GM12878 (cell line): ENCODE measurements around the gene MIA2. TPM values are rescaled to one million over a fixed set of nuclear protein-coding genes. Genes with fewer than 3 reads are reported as not detected.

Experiments used
- ATAC-seq: fragments of 200-7000 bp; cut with Tn5 transposase; 3 replicates; pipeline ENCODE4 v1.9.1; 2020; ENCODE audit warnings: mild to moderate bottlenecking, moderate library complexity
- BruUV-seq: library from RNA; stranded (reverse); fragments of 400-500 nt; replicated peaks from 2 replicates; lab custom pipeline; 2021; lab: Mats Ljungman, UMichigan
- CTCF ChIA-PET: fragments of 300-600 bp; sonication (Branson Sonifier 250); formaldehyde crosslinking; extraction: SDS; loops from one replicate; lab custom pipeline; 2021; ENCODE audit warnings: inconsistent platforms; lab: Yijun Ruan, JAX
- POLR2A ChIA-PET: fragments of 350-600 bp; formaldehyde crosslinking; extraction: SDS; loops from one replicate; lab custom pipeline; 2021; ENCODE audit warnings: inconsistent platforms; lab: Charles Lee
- RAD21 ChIA-PET: fragments of 300-600 bp; sonication (Branson Sonifier 250); formaldehyde crosslinking; loops from one replicate; lab custom pipeline; 2023; ENCODE audit warnings: antibody characterized with exemption; ENCODE audit not compliant: unreplicated experiment; lab: Charles Lee
- SMC1A ChIA-PET: fragments of 300-600 bp; sonication (Branson Sonifier 250); formaldehyde crosslinking; loops from one replicate; lab custom pipeline; 2023; ENCODE audit not compliant: unreplicated experiment, uncharacterized antibody; lab: Charles Lee
- DNase-seq: peaks from one replicate; pipeline ENCODE4 v3.0.0-alpha.2; 2011; ENCODE audit warnings: low read depth, low spot score
- FAIRE-seq: peaks from 3 replicates; lab custom pipeline; 2011; peaks lifted over from hg19 to GRCh38; lab: Jason Lieb, UNC
- H2AFZ ChIP-seq: 2 replicates; pipeline ENCODE4 v1.6.0; 2011; ENCODE audit warnings: low read depth, low read length, control low read depth; ENCODE audit not compliant: control insufficient read depth
- H3K27ac ChIP-seq: 2 replicates; pipeline ENCODE4 v1.5.1; 2011; ENCODE audit warnings: control low read depth; ENCODE audit not compliant: control insufficient read depth, insufficient read depth
- H3K27me3 ChIP-seq, 2 experiments: replicated peaks in 1 of 2; 2 replicates each; pipeline versions ENCODE4 v1.6.0 to v1.6.1; 2011; ENCODE audit warnings: low read length in 1 of 2; ENCODE audit not compliant: control insufficient read depth in 2 of 2, insufficient read depth in 2 of 2
- H3K36me3 ChIP-seq, 2 experiments: 2 replicates each; pipeline ENCODE4 v1.5.1; 2011; ENCODE audit warnings: low read length in 1 of 2; ENCODE audit not compliant: control insufficient read depth in 2 of 2, insufficient read depth in 2 of 2
- H3K4me1 ChIP-seq: 2 replicates; pipeline ENCODE4 v1.6.1; 2011; ENCODE audit warnings: mild to moderate bottlenecking, low read length, moderate library complexity, mixed read lengths; ENCODE audit not compliant: control insufficient read depth, insufficient read depth
- H3K4me2 ChIP-seq: 2 replicates; pipeline ENCODE4 v1.6.0; 2011; ENCODE audit warnings: control low read depth; ENCODE audit not compliant: control insufficient read depth, insufficient read depth
- H3K4me3 ChIP-seq: fragments of 200-600 bp; sonication (generic); 2 replicates; pipeline ENCODE4 v1.5.1; 2016
- H3K79me2 ChIP-seq: 2 replicates; pipeline ENCODE4 v1.6.0; 2011; ENCODE audit warnings: low read length; ENCODE audit not compliant: control insufficient read depth, insufficient read depth
- H3K9ac ChIP-seq: 2 replicates; pipeline ENCODE4 v1.8.0; 2011; ENCODE audit warnings: low read length, control low read depth, mixed read lengths; ENCODE audit not compliant: control insufficient read depth, insufficient read depth
- H3K9me3 ChIP-seq: replicated peaks from 3 replicates; pipeline ENCODE4 v1.5.1; 2011; ENCODE audit warnings: mild to moderate bottlenecking, low read length; ENCODE audit not compliant: control insufficient read depth, insufficient read depth
- H4K20me1 ChIP-seq: 2 replicates; pipeline ENCODE4 v1.6.0; 2011; ENCODE audit not compliant: control insufficient read depth, insufficient read depth
- BCL11A ChIP-seq: IDR thresholded peaks from 2 replicates; pipeline ENCODE4 v1.6.1; 2011; ENCODE audit warnings: low read depth, low read length
- ESRRA ChIP-seq: IDR thresholded peaks from 2 replicates; pipeline ENCODE4 v1.6.1; 2012; ENCODE audit warnings: mild to moderate bottlenecking, low read length, improper control_type of control experiment
- HDAC2 ChIP-seq: fragments of 200-600 bp; sonication (generic); IDR thresholded peaks from 2 replicates; pipeline ENCODE4 v1.6.1; 2017
- IKZF1 ChIP-seq: fragments of 450-650 bp; conservative IDR thresholded peaks from 2 replicates; pipeline ENCODE4 v1.6.1; 2017; ENCODE audit warnings: antibody characterized with exemption, mild to moderate bottlenecking
- IKZF2 ChIP-seq, 2 experiments: fragments of 450-650 bp; IDR thresholded peaks; 2 replicates each; pipeline ENCODE4 v1.6.1; 2017; ENCODE audit warnings: mild to moderate bottlenecking in 2 of 2, moderate library complexity in 2 of 2
- JUND ChIP-seq: IDR thresholded peaks from 2 replicates; pipeline ENCODE4 v1.6.1; 2012; ENCODE audit warnings: low read depth, mild to moderate bottlenecking, low read length, improper control_type of control experiment, moderate library complexity
- MXI1 ChIP-seq: fragments of 150-350 bp; IDR thresholded peaks from 2 replicates; pipeline ENCODE4 v1.6.1; 2011; ENCODE audit warnings: low read depth, mild to moderate bottlenecking, inconsistent platforms, low read length, improper control_type of control experiment
- NBN ChIP-seq: fragments of 450-650 bp; IDR thresholded peaks from 2 replicates; pipeline ENCODE4 v1.6.1; 2016
- RUNX3 ChIP-seq: IDR thresholded peaks from 2 replicates; pipeline ENCODE4 v1.6.1; 2012; ENCODE audit warnings: low read length, inconsistent platforms
- SMC3 ChIP-seq: IDR thresholded peaks from 2 replicates; pipeline ENCODE4 v1.6.1; 2011; ENCODE audit warnings: low read length, improper control_type of control experiment, borderline replicate concordance
- ZNF384 ChIP-seq: IDR thresholded peaks from 2 replicates; pipeline ENCODE4 v1.6.1; 2012; ENCODE audit warnings: low read depth, mild to moderate bottlenecking, low read length, improper control_type of control experiment, borderline replicate concordance
- WGBS: methylation state at CpG from one replicate; pipeline ENCODE4 v1.1.6; 2016; ENCODE audit warnings: low lambda C conversion rate; ENCODE audit not compliant: insufficient replicate concordance, insufficient coverage; ENCODE audit errors: missing lambda C conversion rate; 5-methylcytosine and 5-hydroxymethylcytosine counted together
- in situ Hi-C: fragments of 300-500 bp; cut with MboI; formaldehyde crosslinking; loops from 9 replicates; pipeline ENCODE4 v1.14.3; 2018; ENCODE audit warnings: mixed read lengths
- intact Hi-C: fragments of 100-400 bp; cut with micrococcal nuclease; formaldehyde crosslinking; loops from one replicate; pipeline ENCODE4 v1.14.2; 2022; ENCODE audit not compliant: unreplicated experiment
- polyA plus RNA-seq, 11 experiments: library from polyadenylated mRNA; depleted of rRNA in 4 of 11; unstranded in 6 of 11; stranded (reverse) in 5 of 11; fragments of >200 nt; fragmentation: Nextera tagmentation in 4 of 11; fragmentation: Illumina TruSeq in 1 of 11; extraction: Ambion mirVana in 4 of 11; extraction: Trizol in 1 of 11; gene quantifications; 1 replicate in 1 of 11; 2 replicates in 10 of 11; pipeline versions ENCODE4 v1.2.1 to v1.2.3, GENCODE V29; 2011 to 2016; ENCODE audit warnings: inconsistent platforms in 2 of 11, missing spikeins in 2 of 11, low read depth in 1 of 11
- total RNA-seq, 4 experiments: library from RNA; depleted of rRNA in 3 of 4; stranded (reverse); fragments of >200 nt in 3 of 4; fragmentation: Illumina TruSeq in 1 of 4; extraction: Trizol in 1 of 4; gene quantifications; 2 replicates each; pipeline versions ENCODE4 v1.2.1 to v1.2.3, GENCODE V29; 2013 to 2021
- TF ChIP-seq, protein P1 (sequence below): IDR thresholded peaks from 2 replicates; pipeline ENCODE4 v1.6.1; 2012; ENCODE audit warnings: low read length, inconsistent platforms

The MIA2 gene
- total and polyA plus RNA-seq, 10 of the 15 experiments (the other 5 are each of a cell fraction or from before 2014, with no cell fraction given): 6.3 to 36.8 (median 17.1) TPM

DNA sequence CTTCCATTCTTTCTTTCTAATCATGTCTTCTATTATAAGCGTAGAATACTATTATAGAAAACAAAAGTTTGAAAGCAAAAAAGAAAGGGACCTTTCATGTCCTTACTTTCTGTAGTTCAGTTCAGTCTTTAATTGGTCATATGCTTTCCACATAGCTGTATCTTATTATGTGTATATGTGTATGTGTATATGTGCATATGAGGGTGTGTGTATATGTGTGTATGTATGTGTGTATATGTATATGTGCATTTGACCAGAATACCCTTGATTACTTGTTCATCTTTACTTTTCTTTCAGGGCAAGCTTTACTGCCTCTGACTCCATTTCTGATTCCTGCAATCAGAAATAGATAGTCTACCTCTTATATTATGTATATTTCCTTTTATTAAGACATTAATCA lies 109.9 kb downstream of the MIA2 start:
- no peak overlapping the region for H3K4me2 ChIP-seq
- ChIA-PET CTCF (interaction anchor here (1.0 to 1.7 kb wide), 3 partner anchors 13 to 112 kb away, joined by 3 to 5 read pairs (median 5); no protein-coding TSS in a partner anchor), SMC1A (interaction anchor here (1.1 to 1.3 kb wide), 2 partner anchors 83 to 84 kb away, joined by 3 to 5 read pairs; no protein-coding TSS in a partner anchor), POLR2A (no interaction called here), RAD21 (interaction anchor here (1.0 kb wide), 1 partner anchor 83 kb away, joined by 3 read pairs; no protein-coding TSS in a partner anchor)
- ATAC-seq: no peak
- intact Hi-C loops (no loop called here), in situ Hi-C loops (no loop called here)
- FAIRE-seq: no peak
- no peak overlapping the region for H3K9ac ChIP-seq
- TF ChIP-seq, protein P1, sequence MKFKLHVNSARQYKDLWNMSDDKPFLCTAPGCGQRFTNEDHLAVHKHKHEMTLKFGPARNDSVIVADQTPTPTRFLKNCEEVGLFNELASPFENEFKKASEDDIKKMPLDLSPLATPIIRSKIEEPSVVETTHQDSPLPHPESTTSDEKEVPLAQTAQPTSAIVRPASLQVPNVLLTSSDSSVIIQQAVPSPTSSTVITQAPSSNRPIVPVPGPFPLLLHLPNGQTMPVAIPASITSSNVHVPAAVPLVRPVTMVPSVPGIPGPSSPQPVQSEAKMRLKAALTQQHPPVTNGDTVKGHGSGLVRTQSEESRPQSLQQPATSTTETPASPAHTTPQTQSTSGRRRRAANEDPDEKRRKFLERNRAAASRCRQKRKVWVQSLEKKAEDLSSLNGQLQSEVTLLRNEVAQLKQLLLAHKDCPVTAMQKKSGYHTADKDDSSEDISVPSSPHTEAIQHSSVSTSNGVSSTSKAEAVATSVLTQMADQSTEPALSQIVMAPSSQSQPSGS: no peak
- TF ChIP-seq ESRRA (no peak), RUNX3 (no peak), ZNF384 (no peak), MXI1 (no peak), IKZF1 (no peak), NBN (no peak), BCL11A (no peak), HDAC2 (no peak), JUND (no peak), SMC3 (no peak), IKZF2 (IDR thresholded peaks at IDR 0.05) (no peak)
- H3K4me1 ChIP-seq: peaks cover 3% of the 10 kb centered on the region; the same call in 1 of the 2 replicates
- no peak overlapping the region for H3K4me3 ChIP-seq
- WGBS: 100% methylated on average over 1 of the region's 1 CpG
- no peaks in the 10 kb centered on the region for H3K79me2 ChIP-seq
- H3K36me3 ChIP-seq: no peaks in the 10 kb centered on the region
- no peaks in the 10 kb centered on the region for H3K27me3 ChIP-seq
- no peak for DNase-seq
- H3K9me3 ChIP-seq: no peaks in the 10 kb centered on the region
- H3K27ac ChIP-seq: no peak overlapping the region
- BruUV-seq: no TSS peak
- H2AFZ ChIP-seq: no peak overlapping the region
- H4K20me1 ChIP-seq: no peaks in the 10 kb centered on the region
